Activated naive CD4-positive, alpha-beta T cell treated with anti-CD3 and anti-CD28 coated beads for 36 hours (primary cell): ENCODE measurements around the gene CCNA1. TPM values are rescaled to one million over a fixed set of nuclear protein-coding genes. Genes with fewer than 3 reads are reported as not detected.

Experiments
- CTCF ChIA-PET: fragments of 350-600 bp; sonication (Branson Sonifier 250); formaldehyde crosslinking; loops from one replicate; lab custom pipeline; 2021; ENCODE audit warnings: antibody characterized with exemption; lab: Charles Lee
- DNase-seq: peaks from one replicate; pipeline ENCODE4 v3.0.0-alpha.2; 2020
- H3K27ac Mint-ChIP-seq: one replicate; pipeline ENCODE4 v1.8.0; 2021; ENCODE audit warnings: mild to moderate bottlenecking, mixed read lengths
- H3K27me3 Mint-ChIP-seq: one replicate; pipeline ENCODE4 v1.8.0; 2021; ENCODE audit warnings: low read depth, mixed read lengths
- H3K36me3 Mint-ChIP-seq: one replicate; pipeline ENCODE4 v1.8.0; 2021; ENCODE audit warnings: low read depth, mixed read lengths
- H3K4me1 Mint-ChIP-seq: one replicate; pipeline ENCODE4 v1.8.0; 2021; ENCODE audit warnings: low read depth, mixed read lengths
- H3K4me3 Mint-ChIP-seq: one replicate; pipeline ENCODE4 v1.8.0; 2021; ENCODE audit warnings: mild to moderate bottlenecking, moderate library complexity, mixed read lengths
- H3K9me3 Mint-ChIP-seq: one replicate; pipeline ENCODE4 v1.8.0; 2021; ENCODE audit warnings: mixed read lengths
- intact Hi-C: fragments of 100-400 bp; cut with micrococcal nuclease; formaldehyde crosslinking; loops from one replicate; pipeline ENCODE4 v1.15.1; 2023
- total RNA-seq, 2 experiments: library from RNA; stranded (reverse); gene quantifications; one replicate each; pipeline ENCODE4 v1.2.3, GENCODE V29; 2021

CCNA1 gene
- total RNA-seq, 2 experiments from 2014 or later: 0.17 to 0.59 TPM

- H3K4me3 Mint-ChIP-seq: no peak overlapping the region
- CTCF ChIA-PET: no interaction called here
- peaks cover 15% of the 10 kb centered on the region for H3K4me1 Mint-ChIP-seq
- DNase-seq: no peak
- intact Hi-C loops: loop anchor here (5.0 kb wide), 1 partner anchor 958 kb away; no protein-coding TSS in a partner anchor
- H3K36me3 Mint-ChIP-seq: no peaks in the 10 kb centered on the region
- peaks cover 3% of the 10 kb centered on the region for H3K9me3 Mint-ChIP-seq
- no peak overlapping the region for H3K27ac Mint-ChIP-seq
- peaks cover 69% of the 10 kb centered on the region for H3K27me3 Mint-ChIP-seq
These were observed 1.8 kb upstream of the CCNA1 start for GRCh38 chr13:36430247-36431203.

DNA sequence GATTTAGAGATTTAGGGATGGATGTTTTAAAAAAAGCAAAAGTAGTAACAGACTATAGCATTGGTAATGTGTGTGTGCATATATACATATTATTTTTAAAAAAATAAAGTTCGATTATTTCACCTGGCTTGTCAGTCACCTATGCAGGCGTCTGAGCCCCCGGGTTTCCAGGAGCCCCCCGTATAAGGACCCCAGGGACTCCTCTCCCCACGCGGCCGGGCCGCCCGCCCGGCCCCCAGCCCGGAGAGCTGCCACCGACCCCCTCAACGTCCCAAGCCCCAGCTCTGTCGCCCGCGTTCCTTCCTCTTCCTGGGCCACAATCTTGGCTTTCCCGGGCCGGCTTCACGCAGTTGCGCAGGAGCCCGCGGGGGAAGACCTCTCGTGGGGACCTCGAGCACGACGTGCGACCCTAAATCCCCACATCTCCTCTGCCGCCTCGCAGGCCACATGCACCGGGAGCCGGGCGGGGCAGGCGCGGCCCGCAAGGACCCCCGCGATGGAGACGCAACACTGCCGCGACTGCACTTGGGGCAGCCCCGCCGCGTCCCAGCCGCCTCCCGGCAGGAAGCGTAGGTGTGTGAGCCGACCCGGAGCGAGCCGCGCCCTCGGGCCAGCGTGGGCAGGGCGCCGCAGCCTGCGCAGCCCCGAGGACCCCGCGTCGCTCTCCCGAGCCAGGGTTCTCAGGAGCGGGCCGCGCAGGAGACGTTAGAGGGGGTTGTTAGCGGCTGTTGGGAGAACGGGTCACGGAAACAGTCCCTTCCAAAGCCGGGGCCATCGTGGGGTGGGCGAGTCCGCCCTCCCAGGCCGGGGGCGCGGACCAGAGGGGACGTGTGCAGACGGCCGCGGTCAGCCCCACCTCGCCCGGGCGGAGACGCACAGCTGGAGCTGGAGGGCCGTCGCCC, 840 bp upstream of the CCNA1 start:
- Mint-ChIP-seq H3K27me3 (peaks cover 67% of the 10 kb centered on the region), H3K27ac (no peak overlapping the region), H3K36me3 (no peaks in the 10 kb centered on the region), H3K9me3 (peaks cover 2% of the 10 kb centered on the region), H3K4me1 (peaks cover 15% of the 10 kb centered on the region), H3K4me3 (peak overlapping the region; percentile 36)
- intact Hi-C loops: loop anchor here (1.0 to 5.0 kb wide), 2 partner anchors 11 to 959 kb away; no protein-coding TSS in a partner anchor
- peak; percentile 28 for DNase-seq
- CTCF ChIA-PET: no interaction called here

DNA sequence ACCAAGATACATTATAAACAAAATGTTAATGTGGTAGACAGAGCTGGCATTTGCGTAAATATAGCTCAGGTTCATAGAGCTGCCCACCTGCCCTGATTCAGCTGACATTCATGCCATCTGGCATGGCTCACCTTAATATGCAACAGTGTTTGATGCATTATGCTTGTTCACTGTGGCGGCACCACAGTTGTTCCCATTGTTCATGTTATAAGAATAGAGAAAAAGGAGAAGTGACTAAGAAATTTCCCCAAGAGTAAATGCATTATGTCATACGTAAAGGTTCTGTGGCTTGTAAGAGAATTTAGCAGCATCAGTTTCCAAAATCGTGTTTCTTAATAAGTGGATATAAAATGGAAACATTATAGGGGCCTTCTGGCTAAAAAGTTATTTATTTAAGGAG, 4.5 kb downstream of the CCNA1 start:
- H3K27me3 Mint-ChIP-seq: peaks cover 34% of the 10 kb centered on the region
- no peak overlapping the region for H3K27ac Mint-ChIP-seq
- no peaks in the 10 kb centered on the region for H3K36me3 Mint-ChIP-seq
- no peak overlapping the region for H3K4me3 Mint-ChIP-seq
- H3K4me1 Mint-ChIP-seq: peaks cover 22% of the 10 kb centered on the region
- intact Hi-C loops: no loop called here
- CTCF ChIA-PET: interaction anchor here (0.6 to 1.5 kb wide), 3 partner anchors 20 to 509 kb away, joined by 3 read pairs; no protein-coding TSS in a partner anchor
- H3K9me3 Mint-ChIP-seq: no peaks in the 10 kb centered on the region
- no peak for DNase-seq

DNA sequence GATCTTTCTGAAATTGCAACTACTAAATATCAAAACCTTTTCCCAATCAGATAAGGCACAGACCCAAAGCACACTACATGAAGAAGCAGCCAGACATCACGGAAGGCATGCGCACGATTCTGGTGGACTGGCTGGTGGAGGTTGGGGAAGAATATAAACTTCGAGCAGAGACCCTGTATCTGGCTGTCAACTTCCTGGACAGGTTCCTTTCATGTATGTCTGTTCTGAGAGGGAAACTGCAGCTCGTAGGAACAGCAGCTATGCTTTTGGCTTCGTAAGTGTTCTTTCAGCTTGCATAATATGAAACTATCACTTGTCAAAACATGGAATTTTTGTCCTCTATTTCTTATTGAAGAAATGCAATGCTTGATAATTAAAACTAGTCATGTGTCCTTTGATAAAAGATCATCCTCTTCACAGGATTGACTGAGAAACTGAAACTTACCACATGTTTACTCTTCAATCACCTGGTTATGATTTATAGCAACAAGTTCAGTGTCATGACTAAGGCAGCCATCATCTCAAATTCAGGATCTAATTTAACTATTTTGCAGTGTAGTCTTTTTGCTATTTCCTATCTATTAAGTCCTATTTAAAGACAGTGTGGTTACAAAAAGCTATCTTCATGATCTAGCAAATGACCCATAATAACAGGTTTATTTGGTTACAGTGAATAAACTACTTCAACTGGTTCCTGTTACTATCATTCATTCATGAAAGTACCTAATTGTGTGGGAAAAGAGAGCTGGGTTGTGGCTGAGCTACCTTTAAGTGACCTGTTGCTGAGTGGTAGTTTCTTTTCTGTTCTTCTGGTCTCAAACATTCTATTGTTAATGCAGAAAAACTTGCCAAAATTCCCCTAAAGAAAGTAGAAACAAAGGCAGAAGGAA, 6.5 kb downstream of the CCNA1 start:
- H3K27ac Mint-ChIP-seq: no peak overlapping the region

GRCh38 chr13:36445278-36445677, 13.0 kb downstream of the CCNA1 start:
- H3K27ac Mint-ChIP-seq: no peak overlapping the region
- DNase-seq: no peak
- H3K27me3 Mint-ChIP-seq: peaks cover 6% of the 10 kb centered on the region
- intact Hi-C loops: no loop called here
- H3K36me3 Mint-ChIP-seq: no peaks in the 10 kb centered on the region
- H3K9me3 Mint-ChIP-seq: no peaks in the 10 kb centered on the region
- CTCF ChIA-PET: no interaction called here
- H3K4me3 Mint-ChIP-seq: no peak overlapping the region
- no peaks in the 10 kb centered on the region for H3K4me1 Mint-ChIP-seq

More for the DNA sequence above, 6.5 kb downstream of the CCNA1 start:
- CTCF ChIA-PET: interaction anchor here (1.8 kb wide), 1 partner anchor 19 kb away, joined by 5 read pairs; no protein-coding TSS in a partner anchor
- no peaks in the 10 kb centered on the region for H3K9me3 Mint-ChIP-seq
- peaks cover 18% of the 10 kb centered on the region for H3K27me3 Mint-ChIP-seq
- intact Hi-C loops: loop anchor here (1.0 kb wide), 1 partner anchor 21 kb away; no protein-coding TSS in a partner anchor
- no peak for DNase-seq
- H3K36me3 Mint-ChIP-seq: no peaks in the 10 kb centered on the region
- H3K4me3 Mint-ChIP-seq: no peak overlapping the region
- peaks cover 18% of the 10 kb centered on the region for H3K4me1 Mint-ChIP-seq

DNA sequence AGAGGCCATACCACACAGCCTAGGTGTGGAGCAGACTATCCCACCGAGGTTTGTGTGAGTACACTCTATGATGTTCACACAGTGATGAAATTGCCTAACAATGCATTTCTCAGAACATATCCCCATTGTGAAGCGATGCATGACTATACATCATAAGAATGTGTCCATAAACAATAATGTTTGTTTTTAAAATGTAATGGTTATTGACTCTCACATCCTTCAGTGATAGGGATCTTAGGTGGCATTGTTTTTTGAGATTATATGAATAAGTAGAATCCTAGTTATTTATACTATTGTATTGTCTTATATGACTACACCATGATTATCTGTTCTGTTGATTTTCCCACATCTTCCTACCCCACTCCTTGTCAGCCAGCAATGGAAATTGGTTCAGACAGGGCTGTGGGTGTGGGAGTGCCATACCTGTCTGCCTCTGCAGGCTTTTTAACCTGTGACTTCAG, 13.6 kb downstream of the CCNA1 start:
- Mint-ChIP-seq H3K36me3 (no peaks in the 10 kb centered on the region), H3K9me3 (no peaks in the 10 kb centered on the region), H3K4me1 (no peaks in the 10 kb centered on the region), H3K4me3 (no peak overlapping the region), H3K27me3 (peaks cover 12% of the 10 kb centered on the region), H3K27ac (no peak overlapping the region)
- no peak for DNase-seq
- intact Hi-C loops: no loop called here
- CTCF ChIA-PET: no interaction called here

DNA sequence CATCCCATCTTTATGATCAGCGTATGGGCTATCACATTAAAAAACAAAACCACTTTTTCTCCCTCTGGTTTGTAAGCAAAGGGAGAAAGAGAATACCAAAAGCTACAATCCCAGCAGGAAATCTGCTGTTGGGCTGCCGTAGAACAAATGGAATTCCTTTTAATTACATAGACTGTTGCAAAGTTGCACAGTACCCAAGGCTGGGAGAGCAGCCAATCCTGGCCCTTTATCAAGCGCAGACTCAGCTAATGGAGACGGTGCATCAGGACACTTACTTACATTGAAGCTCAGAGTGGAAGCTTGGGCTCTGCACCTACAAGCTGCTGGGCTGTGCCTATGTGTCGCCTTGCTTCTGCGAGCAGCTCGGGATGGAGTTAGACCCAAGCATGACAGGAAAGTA, 15.2 kb downstream of the CCNA1 start:
- H3K27me3 Mint-ChIP-seq: peaks cover 14% of the 10 kb centered on the region
- intact Hi-C loops: no loop called here

GRCh38 chr13:36450534-36450933, 18.2 kb downstream of the CCNA1 start:
- no peaks in the 10 kb centered on the region for H3K9me3 Mint-ChIP-seq
- CTCF ChIA-PET: no interaction called here

More for the DNA sequence above, 15.2 kb downstream of the CCNA1 start:
- no peaks in the 10 kb centered on the region for H3K4me1 Mint-ChIP-seq
- no peak overlapping the region for H3K27ac Mint-ChIP-seq
- no peaks in the 10 kb centered on the region for H3K36me3 Mint-ChIP-seq
- H3K4me3 Mint-ChIP-seq: no peak overlapping the region
- H3K9me3 Mint-ChIP-seq: no peaks in the 10 kb centered on the region
- no peak for DNase-seq
- CTCF ChIA-PET: interaction anchor here (0.8 to 1.4 kb wide), 2 partner anchors 19 to 28 kb away, joined by 3 to 5 read pairs; no protein-coding TSS in a partner anchor

DNA sequence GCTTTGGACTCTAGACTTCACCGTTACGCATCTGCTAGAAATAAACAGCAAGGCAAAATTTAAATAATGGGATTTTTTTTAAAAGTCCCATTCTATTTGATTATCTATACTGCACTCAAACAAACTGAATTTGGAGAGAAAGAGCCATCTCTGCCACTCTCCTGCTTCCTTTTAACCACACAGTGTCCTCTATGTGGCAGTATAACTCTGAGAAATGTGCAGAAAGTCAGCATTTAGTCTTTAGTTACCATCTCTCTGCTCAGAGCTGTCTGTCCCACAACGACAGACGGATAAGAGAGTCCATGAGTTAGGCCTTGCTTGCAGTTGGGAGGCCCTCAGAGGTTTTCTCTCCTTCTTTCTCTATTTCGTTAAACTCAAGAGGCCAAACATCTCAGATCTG, 21.2 kb downstream of the CCNA1 start:
- intact Hi-C loops: no loop called here
- Mint-ChIP-seq H3K27me3 (peaks cover 21% of the 10 kb centered on the region), H3K9me3 (no peaks in the 10 kb centered on the region), H3K4me3 (no peak overlapping the region), H3K27ac (no peak overlapping the region), H3K4me1 (no peaks in the 10 kb centered on the region), H3K36me3 (no peaks in the 10 kb centered on the region)
- CTCF ChIA-PET: interaction anchor here (1.0 to 1.5 kb wide), 2 partner anchors 282 to 284 kb away, joined by 3 to 8 read pairs; no protein-coding TSS in a partner anchor
- no peak for DNase-seq

More at GRCh38 chr13:36450534-36450933, 18.2 kb downstream of the CCNA1 start:
- Mint-ChIP-seq H3K36me3 (no peaks in the 10 kb centered on the region), H3K27ac (no peak overlapping the region), H3K4me1 (no peaks in the 10 kb centered on the region), H3K4me3 (no peak overlapping the region), H3K27me3 (peaks cover 24% of the 10 kb centered on the region)
- intact Hi-C loops: no loop called here
- DNase-seq: no peak

DNA sequence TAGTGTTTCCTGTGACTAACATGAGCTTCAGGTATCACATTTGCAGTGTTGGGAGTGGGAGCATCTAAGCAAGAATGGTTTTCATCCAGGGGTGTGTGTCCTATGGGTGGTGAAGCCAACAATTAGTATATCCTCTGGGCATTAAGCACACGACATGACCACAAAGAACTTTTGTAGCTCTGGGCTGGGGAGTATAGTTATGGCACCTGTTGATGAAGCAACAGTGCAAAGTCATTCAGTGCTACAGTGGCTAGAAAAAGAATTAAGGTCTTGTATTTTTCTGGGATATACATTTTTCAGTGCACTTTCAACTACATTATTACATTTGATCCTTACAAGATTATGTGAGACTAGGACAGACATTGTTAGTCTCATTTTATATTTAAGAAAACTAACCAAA, 21.8 kb downstream of the CCNA1 start:
- H3K9me3 Mint-ChIP-seq: no peaks in the 10 kb centered on the region
- no peaks in the 10 kb centered on the region for H3K4me1 Mint-ChIP-seq
- H3K36me3 Mint-ChIP-seq: no peaks in the 10 kb centered on the region
- peaks cover 21% of the 10 kb centered on the region for H3K27me3 Mint-ChIP-seq
- H3K27ac Mint-ChIP-seq: no peak overlapping the region
- H3K4me3 Mint-ChIP-seq: no peak overlapping the region
- intact Hi-C loops: no loop called here
- CTCF ChIA-PET: interaction anchor here (0.6 to 1.0 kb wide), 2 partner anchors 263 to 282 kb away, joined by 3 to 8 read pairs; no protein-coding TSS in a partner anchor
- no peak for DNase-seq

- CTCF ChIA-PET: interaction anchor here (1.5 kb wide), 1 partner anchor 108 kb away, joined by 3 read pairs; no protein-coding TSS in a partner anchor
- intact Hi-C loops: no loop called here
- DNase-seq: no peak
These were observed 22.7 kb downstream of the CCNA1 start for GRCh38 chr13:36454987-36455386.

More at GRCh38 chr13:36454987-36455386, 22.7 kb downstream of the CCNA1 start:
- Mint-ChIP-seq H3K4me1 (no peaks in the 10 kb centered on the region), H3K9me3 (no peaks in the 10 kb centered on the region), H3K36me3 (no peaks in the 10 kb centered on the region), H3K27ac (no peak overlapping the region), H3K4me3 (no peak overlapping the region), H3K27me3 (peaks cover 21% of the 10 kb centered on the region)
